ENCODE results near the gene KIAA1217.

- TF ChIP-seq MAX (IDR thresholded peaks at IDR 0.05): no peak
- no peak for TF ChIP-seq CTCF (IDR thresholded peaks at IDR 0.05; ENCODE audit: control extremely low read depth in 1 of 3, insufficient read depth in 1 of 3, low read depth in 1 of 3, low read length in 3 of 3)
- TF ChIP-seq HDAC2 (IDR thresholded peaks at IDR 0.05; ENCODE audit: borderline replicate concordance in 1 of 2, low read depth in 2 of 2, low read length in 2 of 2): no peak
These were observed 6.8 kb upstream of the KIAA1217 start for GRCh38 chr10:24202181-24202570.

All from H1 (cell line).